Fibroblast of lung (primary cell): Measurements from ENCODE around the gene TESK2.

Experiments
- CTCF ChIP-seq, 2 donors: IDR thresholded peaks in 1 of 2; conservative IDR thresholded peaks in 1 of 2; 1 replicate in 1 of 2; 2 replicates in 1 of 2; pipeline ENCODE4 v1.5.1; 2011 to 2012; ENCODE audit warnings: low read length in 2 of 2, control low read depth in 1 of 2, inconsistent platforms in 1 of 2, low read depth in 1 of 2, mild to moderate bottlenecking in 1 of 2
- EZH2 ChIP-seq: IDR thresholded peaks from 2 replicates; pipeline ENCODE4 v1.5.1; 2012; ENCODE audit warnings: low read length, control low read depth, mild to moderate bottlenecking; ENCODE audit errors: missing control alignments

- no peak for TF ChIP-seq CTCF (conservative IDR thresholded peaks at IDR 0.05 in 1 of 2, IDR thresholded peaks at IDR 0.05 in 1 of 2; ENCODE audit: low read depth in 1 of 2, low read length in 2 of 2)
- TF ChIP-seq EZH2: no peak
Observed at GRCh38 chr1:45354838-45355237, 136.1 kb downstream of the TESK2 start.
